HG03045 (cell line): ENCODE measurements around the gene ABL2.

Source experiments
- ATAC-seq: cut with Tn5 transposase; IDR thresholded peaks from one replicate; pipeline ENCODE4 v1.9.1; 2021; ENCODE audit warnings: mild to moderate bottlenecking, moderate library complexity; ENCODE audit not compliant: unreplicated experiment

Gene ABL2

DNA sequence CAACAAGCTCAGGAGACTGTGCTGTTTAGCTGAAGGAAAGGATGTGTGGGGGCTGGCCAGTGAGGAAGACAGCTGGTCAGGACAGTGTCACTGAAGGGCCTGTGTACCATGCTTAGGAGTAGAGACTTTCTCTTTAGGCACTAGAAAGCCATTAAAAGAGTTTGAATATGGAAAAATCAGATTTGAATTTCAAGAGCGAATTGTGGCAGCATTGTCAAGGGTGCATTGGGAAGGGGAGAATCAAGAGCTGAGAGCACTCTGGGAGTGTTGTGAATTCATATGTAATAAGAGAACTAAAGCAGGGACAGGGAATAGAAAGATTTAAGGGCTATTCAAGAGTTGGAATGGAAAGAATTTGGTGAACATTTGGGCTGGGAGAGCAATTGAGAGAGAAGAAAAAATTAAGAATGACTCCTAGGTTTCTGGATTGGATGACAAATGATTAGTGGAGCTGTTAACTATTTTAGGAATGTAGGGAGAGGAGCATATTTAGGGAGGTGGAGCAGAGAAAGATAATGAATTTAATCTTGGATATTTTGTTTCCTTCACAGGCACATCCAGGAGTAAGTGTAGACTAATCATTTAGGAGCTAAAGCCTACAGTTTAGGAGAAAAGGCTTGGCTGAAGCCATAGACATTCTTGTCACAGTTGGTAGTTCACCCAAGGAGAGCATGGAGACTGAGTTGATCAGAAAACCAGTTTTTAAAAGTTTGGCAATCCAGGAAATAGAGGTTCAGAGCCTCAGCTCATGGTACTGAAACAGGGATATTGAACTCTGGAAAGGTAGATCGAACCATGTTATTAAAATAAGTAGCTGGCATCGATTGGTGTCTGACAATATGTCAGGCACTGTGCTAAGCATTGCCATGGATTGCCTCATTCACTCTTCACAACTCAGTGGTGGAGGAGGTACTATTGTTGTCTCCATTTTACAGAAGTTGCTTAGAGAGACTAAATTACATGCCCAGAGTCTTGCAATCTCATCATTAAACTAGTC lies 170.7 kb downstream of the ABL2 start:
- no peak for ATAC-seq

DNA sequence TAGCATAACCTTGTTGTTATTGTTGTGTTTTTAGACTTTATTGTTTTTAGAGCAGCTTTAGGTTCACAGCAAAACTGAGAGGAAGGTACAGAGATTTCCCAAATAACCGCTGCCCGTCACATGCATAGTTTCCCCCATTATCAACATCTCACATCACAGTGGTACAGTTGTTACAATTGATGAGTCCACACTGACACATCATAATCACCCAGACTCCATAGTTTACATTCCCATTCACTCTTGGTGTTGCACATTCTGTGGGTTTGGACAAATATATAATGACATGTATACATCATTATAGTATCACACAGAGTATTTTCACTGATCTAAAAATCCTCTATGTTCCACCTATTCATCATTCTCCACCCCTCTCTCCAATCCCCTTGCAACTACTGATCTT lies 173.5 kb downstream of the ABL2 start:
- no peak for ATAC-seq

DNA sequence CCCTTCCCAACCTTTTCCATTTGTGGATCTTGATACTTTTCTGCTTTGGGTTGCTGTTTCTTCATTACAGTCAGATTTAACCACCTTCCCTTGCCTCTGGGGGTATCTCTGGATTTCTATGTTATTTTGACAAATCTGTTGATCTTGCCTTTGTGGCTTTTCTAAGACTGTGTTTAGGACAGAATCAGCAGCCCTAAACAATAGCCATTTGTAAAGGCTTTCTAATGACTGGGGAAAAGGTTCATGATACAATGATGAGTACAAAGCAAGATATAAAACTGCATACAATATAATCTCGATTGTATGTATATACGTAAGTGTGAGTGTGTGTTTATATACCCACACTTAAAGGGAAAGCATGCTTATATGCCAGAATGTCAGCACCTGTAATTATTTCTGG lies 176.0 kb downstream of the ABL2 start:
- no peak for ATAC-seq

DNA sequence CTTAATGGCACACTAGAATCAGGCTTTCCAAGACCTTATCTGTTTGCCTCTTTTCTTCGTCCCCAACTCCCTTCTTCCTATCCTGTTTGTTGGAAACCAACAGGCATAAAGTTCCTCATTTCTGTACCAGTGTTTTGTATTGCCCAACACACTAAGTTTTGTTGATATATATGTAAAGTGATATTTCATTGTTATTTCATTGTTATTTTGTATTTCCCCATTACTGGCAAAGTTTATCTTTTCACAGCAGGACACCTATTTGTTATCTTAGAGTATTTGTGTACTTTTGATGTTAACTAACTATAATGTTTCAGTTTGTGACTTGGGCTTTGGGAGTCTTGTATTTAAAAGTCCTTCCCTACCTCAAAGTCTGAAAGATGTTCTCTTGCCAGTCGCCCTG lies 176.7 kb downstream of the ABL2 start:
- ATAC-seq: no peak
